Adrenal gland (tissue), 12 donors: Measurements from ENCODE around the gene GSKIP. TPM values are rescaled to one million over a fixed set of nuclear protein-coding genes. Genes with fewer than 3 reads are reported as not detected.
A peak's percentile ranks its signal among the peaks of the same experiment; 100 is the strongest.

ENCODE experiments used
- DNase-seq, 7 donors: peaks; one replicate each; pipeline ENCODE4 v3.0.0-alpha.2; 2019 to 2020
- H3K27ac ChIP-seq, 5 donors: fragments of 200-600 bp; sonication (generic) in 4 of 5; 1 replicate in 3 of 5; 2 replicates in 2 of 5; pipeline versions ENCODE4 v1.5.1 to v1.8.0; 2016 to 2020; ENCODE audit warnings: mild to moderate bottlenecking in 1 of 5
- H3K27me3 ChIP-seq: fragments of 200-600 bp; 2 replicates; pipeline ENCODE4 v1.8.0; 2021
- H3K36me3 ChIP-seq, 2 donors: fragments of 200-600 bp; replicated peaks in 1 of 2; 1 replicate in 1 of 2; 2 replicates in 1 of 2; pipeline versions ENCODE4 v1.5.1 to v1.8.0; 2018 to 2022
- H3K4me1 ChIP-seq, 2 donors: fragments of 200-600 bp; replicated peaks in 1 of 2; 1 replicate in 1 of 2; 2 replicates in 1 of 2; pipeline versions ENCODE4 v1.5.1 to v1.8.0; 2018 to 2021
- H3K4me3 ChIP-seq, 4 donors: fragments of 200-600 bp; sonication (generic) in 3 of 4; one replicate each; pipeline ENCODE4 v1.5.1; 2016 to 2018
- H3K9me3 ChIP-seq, 3 donors: fragments of 200-600 bp; sonication (generic) in 1 of 3; replicated peaks in 1 of 3; 1 replicate in 2 of 3; 2 replicates in 1 of 3; pipeline versions ENCODE4 v1.5.1 to v1.8.0; 2016 to 2021
- CTCF ChIP-seq, 6 experiments: fragments of 450-650 bp in 4 of 6; fragments of 200-600 bp in 2 of 6; sonication (generic) in 1 of 6; IDR thresholded peaks; 1 replicate in 5 of 6; 2 replicates in 1 of 6; pipeline versions ENCODE4 v1.5.1 to v1.8.0; 2016 to 2021; ENCODE audit warnings: antibody characterized with exemption in 6 of 6, mild to moderate bottlenecking in 2 of 6, moderate library complexity in 1 of 6
- POLR2A ChIP-seq, 2 donors: fragments of 450-650 bp; IDR thresholded peaks; one replicate each; pipeline ENCODE4 v1.6.1; 2017; ENCODE audit warnings: antibody characterized with exemption in 2 of 2, mild to moderate bottlenecking in 2 of 2, moderate library complexity in 1 of 2
- WGBS, 4 donors: extraction: QIAGEN DNeasy Blood & Tissue Kit in 2 of 4; methylation state at CpG; one replicate each; pipeline versions ENCODE4 v1.1.5 to v1.1.7; 2013 to 2017; 5-methylcytosine and 5-hydroxymethylcytosine counted together
- intact Hi-C, 2 donors: fragments of 100-400 bp; cut with DNase I; formaldehyde crosslinking; loops; one replicate each; pipeline versions ENCODE4 v1.14.1 to v1.15.0; 2022 to 2023
- polyA plus RNA-seq, 3 donors: library from polyadenylated mRNA; stranded (reverse); fragments of 200-250 nt in 2 of 3; fragments of 350-450 nt in 1 of 3; fragmentation: Illumina TruSeq in 1 of 3; extraction: RNeasy Lipid Tissue Mini Kit (QIAGEN cat#74804) in 1 of 3; gene quantifications; one replicate each; pipeline ENCODE4 v1.2.3, GENCODE V29; 2013 to 2014
- total RNA-seq, 9 donors: library from RNA; depleted of rRNA in 4 of 9; stranded (reverse); fragments of >200 nt in 4 of 9; fragments of 120-200 nt in 1 of 9; fragmentation: NEBNext Ultra II Directional in 1 of 9; extraction: Animal tissue kit (Norgen Biotek cat#: 25700) in 1 of 9; gene quantifications; one replicate each; pipeline versions ENCODE4 v1.1.0 to v1.2.4, GENCODE V29; 2013 to 2023
- donor health status: healthy with polysubstance abuse.
- donor health status: Bipolar disorder and iron deficiency.
- donor health status: DM: yes; HTN: yes; CAD: no.
- donor health status: DM: no; HTN: no; CAD: no.
- donor health status: DM: no; HTN: no; CAD: no.
- donor health status: DM: yes; HTN: yes; CAD: no.

The GSKIP gene
- total and polyA plus RNA-seq, 12 donors: 3.7 to 59.1 (median 15.0) TPM

- H3K27me3 ChIP-seq: no peaks in the 10 kb centered on the region
- peak overlapping the region; percentile 58 to 95 (median 92) for H3K4me3 ChIP-seq
- peaks cover 11 to 38% of the 10 kb centered on the region in 2 donors for H3K4me1 ChIP-seq
- TF ChIP-seq POLR2A (IDR thresholded peaks at IDR 0.05): no peak
- TF ChIP-seq CTCF (IDR thresholded peaks at IDR 0.05): no peak
- intact Hi-C loops: no loop called here
- peak; percentile 34 to 78 (median 59) for DNase-seq
- H3K9me3 ChIP-seq: no peaks in the 10 kb centered on the region
- H3K36me3 ChIP-seq: no peaks in the 10 kb centered on the region
- WGBS, 4 donors: 0 to 1% (median 0%) methylated on average over 18 to 38 of the region's 38 CpGs
- peak overlapping the region in 4 of 5 donors; percentile 86 to 97 (median 94) for H3K27ac ChIP-seq
Measured at GRCh38 chr14:96363751-96364336, 518 bp downstream of the GSKIP start.

- H3K36me3 ChIP-seq: no peaks in the 10 kb centered on the region
- no peak overlapping the region for H3K4me3 ChIP-seq
- 70 to 87% (median 82%) methylated on average over 1 of the region's 1 CpG for WGBS, 4 donors
- no peak overlapping the region for H3K27ac ChIP-seq
- no peak for DNase-seq
- TF ChIP-seq POLR2A (IDR thresholded peaks at IDR 0.05) (no peak), CTCF (IDR thresholded peaks at IDR 0.05) (no peak)
- no peaks in the 10 kb centered on the region for H3K9me3 ChIP-seq
- no peaks in the 10 kb centered on the region for H3K27me3 ChIP-seq
- peaks cover 11 to 31% of the 10 kb centered on the region in 2 donors for H3K4me1 ChIP-seq
- intact Hi-C loops: no loop called here
Measured at GRCh38 chr14:96364962-96365361, 1.6 kb downstream of the GSKIP start.

GRCh38 chr14:96368534-96368933, 5.2 kb downstream of the GSKIP start:
- no peak for DNase-seq
- H3K27me3 ChIP-seq: no peaks in the 10 kb centered on the region
- no peak overlapping the region for H3K4me3 ChIP-seq
- intact Hi-C loops: no loop called here
- H3K27ac ChIP-seq: no peak overlapping the region
- WGBS, 4 donors: 97 to 100% (median 100%) methylated on average over 1 of the region's 1 CpG
- TF ChIP-seq CTCF (IDR thresholded peaks at IDR 0.05): no peak
- no peak for TF ChIP-seq POLR2A (IDR thresholded peaks at IDR 0.05)
- peaks cover 0 to 10% of the 10 kb centered on the region in 2 donors for H3K4me1 ChIP-seq
- H3K36me3 ChIP-seq: no peaks in the 10 kb centered on the region
- H3K9me3 ChIP-seq: no peaks in the 10 kb centered on the region

GRCh38 chr14:96370528-96370927, 7.2 kb downstream of the GSKIP start:
- no peak for DNase-seq
- intact Hi-C loops: no loop called here
- WGBS, 4 donors: 90 to 96% (median 92%) methylated on average over 5 of the region's 5 CpGs

More at GRCh38 chr14:96370528-96370927, 7.2 kb downstream of the GSKIP start:
- H3K27ac ChIP-seq: no peak overlapping the region
- H3K4me1 ChIP-seq: no peaks in the 10 kb centered on the region
- no peak overlapping the region for H3K4me3 ChIP-seq
- H3K27me3 ChIP-seq: no peaks in the 10 kb centered on the region
- no peaks in the 10 kb centered on the region for H3K36me3 ChIP-seq
- TF ChIP-seq POLR2A (IDR thresholded peaks at IDR 0.05) (no peak), CTCF (IDR thresholded peaks at IDR 0.05) (no peak)
- no peaks in the 10 kb centered on the region for H3K9me3 ChIP-seq
